Measurements from ENCODE around the gene CXXC5. TPM values are rescaled to one million over a fixed set of nuclear protein-coding genes. Genes with fewer than 3 reads are reported as not detected.

The CXXC5 gene
- total RNA-seq, 1 donor from 2014 or later, result 75.7 TPM

- ATAC-seq (peak; percentile 7), DNase-seq (peak; percentile 70)
- intact Hi-C loops (cut with micrococcal nuclease), result no loop called here
Observed at GRCh38 chr5:139671096-139671841, 23.1 kb downstream of the CXXC5 start.

DNA sequence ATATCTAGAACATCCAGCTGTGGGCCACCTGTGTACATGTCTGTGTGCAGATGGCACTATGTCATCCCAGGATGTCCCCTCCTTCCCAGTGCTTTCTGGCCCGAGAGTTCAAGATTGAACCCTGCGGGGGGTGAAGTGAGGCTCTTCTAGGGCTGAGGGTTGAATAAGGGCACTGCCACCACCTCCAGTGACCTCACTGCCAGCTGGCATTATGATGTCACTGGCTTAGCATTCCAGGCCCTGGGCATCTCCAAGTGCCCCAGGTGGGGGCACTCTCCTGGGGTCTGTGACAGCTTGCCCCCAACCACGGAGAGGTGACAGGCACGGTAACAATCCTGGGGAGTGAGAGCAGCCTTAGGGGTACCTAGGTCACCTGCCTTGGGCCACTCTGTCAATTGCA is 27.1 kb downstream of the CXXC5 start:
- intact Hi-C loops (cut with micrococcal nuclease), result no loop called here
- ATAC-seq (no peak), DNase-seq (no peak)

DNA sequence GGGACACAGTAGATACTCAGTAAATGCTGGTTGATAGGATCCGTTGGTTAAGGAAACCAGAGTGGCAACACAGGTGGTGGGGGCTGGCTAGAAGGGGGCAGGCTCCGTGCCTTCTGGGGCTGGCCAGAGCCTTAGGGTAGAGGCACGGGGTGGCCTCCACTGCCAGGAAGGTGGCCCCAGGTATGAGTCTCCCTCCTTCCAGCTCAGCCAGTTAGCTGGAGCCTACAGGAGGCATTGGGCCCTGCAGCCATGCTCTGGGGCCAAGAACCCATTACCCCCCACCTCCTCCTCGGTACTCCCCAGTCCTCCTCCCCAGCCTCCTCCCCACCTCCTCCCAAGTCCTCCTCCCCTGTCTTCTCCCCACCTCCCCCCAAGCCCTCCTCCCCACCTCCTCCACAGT is 27.7 kb downstream of the CXXC5 start:
- no peak for DNase-seq
- no peak for ATAC-seq
- intact Hi-C loops (cut with micrococcal nuclease), result no loop called here

DNA sequence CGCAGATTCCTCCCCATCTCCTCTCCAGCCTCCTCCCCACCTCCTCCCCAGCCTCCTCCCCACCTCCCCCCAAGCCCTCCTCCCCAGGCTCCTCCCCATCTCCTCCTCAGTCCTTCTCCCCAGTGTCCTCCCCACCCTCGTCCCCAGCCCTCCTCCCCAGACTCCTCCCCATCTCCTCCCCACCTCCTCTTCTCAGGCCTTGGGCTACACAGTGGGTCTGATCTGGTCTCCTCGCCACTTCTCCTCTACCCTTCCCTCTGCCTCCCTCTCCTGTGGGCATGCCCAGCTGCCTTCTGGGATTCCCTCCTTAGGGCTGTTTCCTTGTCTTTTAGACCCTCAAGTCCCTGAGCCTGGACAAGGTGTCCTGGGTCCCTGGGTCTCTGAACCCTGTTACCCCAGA is 28.3 kb downstream of the CXXC5 start:
- no peak for DNase-seq
- no peak for ATAC-seq
- intact Hi-C loops (cut with micrococcal nuclease), result no loop called here

- DNase-seq (peak; percentile 56), ATAC-seq (peak; percentile 62)
- intact Hi-C loops (cut with micrococcal nuclease), result no loop called here
Observed at GRCh38 chr5:139676951-139677735, 29.0 kb downstream of the CXXC5 start.

DNA sequence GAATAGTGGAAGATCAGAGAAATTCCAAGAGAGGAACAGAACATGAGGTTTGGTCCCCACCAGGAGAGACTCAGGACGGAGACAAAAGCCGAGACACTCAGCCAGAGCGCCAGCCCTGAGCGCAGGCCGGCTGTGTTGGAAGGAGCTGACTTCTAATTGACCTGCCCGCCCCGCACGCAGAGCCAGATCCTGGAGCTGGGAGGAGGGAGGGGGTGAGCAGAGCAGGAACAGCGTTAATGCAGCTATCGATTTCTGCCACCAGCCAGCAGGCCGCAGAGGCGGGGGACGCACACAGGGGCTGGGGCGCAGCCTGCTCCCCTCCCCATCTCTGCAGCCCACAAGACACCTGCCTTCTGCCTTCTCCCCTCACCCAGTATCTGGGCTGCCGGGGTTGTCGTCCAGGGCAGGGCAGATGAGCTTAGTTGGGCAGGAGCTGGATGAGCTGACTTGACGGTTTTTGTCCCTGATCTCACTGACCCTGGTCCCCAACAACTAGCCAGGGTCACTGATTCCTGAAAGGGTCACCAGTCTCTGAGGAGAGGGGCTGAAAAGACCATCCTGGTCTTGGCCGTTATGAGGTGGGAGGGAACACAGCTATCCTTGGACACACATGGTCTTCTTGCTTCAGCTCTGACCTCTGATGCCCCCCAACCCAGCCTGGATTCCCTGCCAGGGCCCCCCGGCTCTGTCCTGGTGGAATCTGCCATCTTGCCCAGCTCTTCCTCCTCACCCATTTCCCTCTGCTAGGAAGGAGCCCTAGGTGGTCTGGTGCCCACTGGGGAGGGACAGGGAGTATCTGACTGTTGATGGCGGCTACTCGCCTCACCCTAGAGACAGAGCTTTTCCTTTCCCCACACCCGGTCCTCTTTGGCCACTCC is 29.8 kb downstream of the CXXC5 start:
- peak; percentile 76 for DNase-seq
- peak; percentile 83 for ATAC-seq
- intact Hi-C loops (cut with micrococcal nuclease), result no loop called here

GRCh38 chr5:139678751-139679750 is 30.9 kb downstream of the CXXC5 start:
- ATAC-seq, result peak; percentile 22
- peak; percentile 41 for DNase-seq
- intact Hi-C loops (cut with micrococcal nuclease), result no loop called here

- ATAC-seq (no peak), DNase-seq (no peak)
- intact Hi-C loops (cut with micrococcal nuclease), result no loop called here
Observed at GRCh38 chr5:139680368-139681111, 32.4 kb downstream of the CXXC5 start.

- ATAC-seq (no peak), DNase-seq (no peak)
- intact Hi-C loops (cut with micrococcal nuclease), result no loop called here
Observed at GRCh38 chr5:139681112-139681458, 32.9 kb downstream of the CXXC5 start.

DNA sequence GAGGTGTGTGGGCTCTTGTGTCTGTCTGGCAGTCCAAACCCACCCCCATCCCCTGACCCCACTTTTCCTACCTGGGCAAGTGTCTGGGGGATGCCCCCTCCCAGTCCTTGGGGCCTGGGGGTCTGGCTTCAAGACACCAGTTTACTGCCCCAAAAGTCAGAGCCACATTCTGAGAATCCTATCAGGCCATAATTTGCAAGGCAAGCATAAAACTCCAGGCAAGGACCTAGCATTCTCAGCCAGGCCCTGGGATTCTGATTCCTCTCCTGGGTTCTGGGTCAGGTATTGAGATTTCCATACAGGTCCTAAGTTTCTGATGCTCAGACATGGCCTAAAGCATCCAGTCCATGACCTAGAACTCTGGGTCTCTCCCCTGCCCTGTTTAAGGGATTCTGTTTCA is 33.3 kb downstream of the CXXC5 start:
- no peak for DNase-seq
- no peak for ATAC-seq
- intact Hi-C loops (cut with micrococcal nuclease), result no loop called here

DNA sequence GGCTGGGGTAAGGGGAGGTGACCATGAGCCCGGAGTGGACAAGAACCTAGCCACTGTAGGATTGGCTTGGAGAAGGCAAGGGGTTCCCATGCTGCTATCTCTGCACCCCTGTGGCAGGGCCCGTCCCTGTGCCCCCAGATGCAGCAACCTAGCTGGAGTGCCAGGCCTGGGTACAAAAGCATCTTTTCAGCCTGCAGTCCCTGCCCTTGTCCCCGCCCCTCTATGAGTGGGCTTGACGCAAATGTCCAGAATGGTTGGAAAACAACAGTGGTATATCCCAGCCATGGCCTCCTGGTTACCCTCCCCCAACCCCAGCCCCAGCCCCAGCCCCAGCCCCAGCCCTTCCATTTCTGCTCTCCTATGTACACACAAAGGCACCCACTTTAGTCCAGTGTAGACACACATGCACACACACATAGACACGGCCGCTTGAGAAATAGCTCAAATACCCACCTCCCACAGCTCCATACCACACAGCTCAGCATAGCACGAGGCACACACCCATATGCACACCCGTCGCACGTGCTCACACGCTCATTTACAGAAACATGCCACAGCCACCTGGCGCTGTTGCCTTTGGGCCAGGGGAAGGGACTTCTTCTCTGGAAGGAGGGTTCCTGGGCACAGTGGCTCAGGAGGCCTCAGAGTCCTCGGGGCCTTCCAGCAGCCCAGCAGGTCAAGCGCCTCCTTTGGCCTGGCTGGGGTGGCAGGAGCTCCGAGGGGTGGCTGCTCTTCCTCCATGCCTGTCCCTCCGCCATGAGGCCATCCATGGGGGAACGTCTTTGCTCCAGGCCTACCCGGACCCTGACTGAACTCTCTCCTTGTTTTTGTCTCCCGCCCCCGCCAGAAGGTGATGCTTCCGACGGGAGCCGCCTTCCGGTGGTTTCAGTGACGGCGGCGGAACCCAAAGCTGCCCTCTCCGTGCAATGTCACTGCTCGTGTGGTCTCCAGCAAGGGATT is 34.1 kb downstream of the CXXC5 start:
- ATAC-seq, result no peak
- DNase-seq, result no peak
- intact Hi-C loops (cut with micrococcal nuclease), result no loop called here

GRCh38 chr5:139683295-139684271 is 35.4 kb downstream of the CXXC5 start:
- ATAC-seq (no peak), DNase-seq (no peak)
- intact Hi-C loops (cut with micrococcal nuclease), result no loop called here

- ATAC-seq, result no peak
- no peak for DNase-seq
- intact Hi-C loops (cut with micrococcal nuclease), result no loop called here
Observed at GRCh38 chr5:139684350-139684880, 36.3 kb downstream of the CXXC5 start.

DNA sequence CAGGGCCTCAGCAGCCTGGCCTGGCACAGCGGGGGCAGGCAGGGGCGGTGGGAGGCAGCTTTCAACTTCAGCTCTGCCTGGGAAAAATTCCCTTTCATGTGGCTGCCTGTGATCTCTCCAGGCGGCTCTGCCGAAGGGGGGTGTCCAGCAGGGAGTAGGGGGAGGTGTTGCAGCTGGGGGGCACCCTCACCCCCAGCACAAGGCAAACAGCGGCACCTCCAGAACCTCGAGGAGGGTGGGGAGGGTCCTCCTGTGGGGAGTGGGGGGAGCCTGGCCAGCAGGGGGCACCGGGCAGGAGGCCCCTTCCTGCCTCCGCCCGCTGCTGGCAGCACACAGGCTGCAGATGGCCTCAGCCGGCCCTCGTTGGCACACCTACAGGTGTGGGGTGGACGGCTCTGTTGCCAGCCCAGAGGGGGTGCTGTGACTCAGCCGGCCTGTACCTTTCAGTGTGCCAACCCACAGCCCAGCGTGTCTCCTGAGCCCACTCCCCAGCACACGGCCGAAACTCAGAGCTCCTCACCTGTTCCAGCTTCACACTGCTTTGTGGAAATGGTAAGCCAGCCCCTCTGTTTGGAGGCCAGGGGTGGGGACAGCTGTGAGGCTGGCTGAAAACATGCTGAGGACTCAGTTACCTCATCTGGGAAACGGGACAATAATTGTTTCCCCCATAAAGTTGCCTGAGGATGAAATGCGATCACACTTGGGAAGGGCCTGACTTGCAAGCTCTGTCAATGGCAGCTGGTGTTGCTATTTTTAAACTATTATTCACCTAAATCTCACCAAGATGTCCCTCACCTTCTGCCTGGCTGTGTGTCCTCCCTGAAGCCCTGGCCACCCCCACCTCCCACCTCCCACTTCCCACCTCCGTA is 37.0 kb downstream of the CXXC5 start:
- ATAC-seq, result peak; percentile 69
- intact Hi-C loops (cut with micrococcal nuclease), result loop anchor here (5.0 kb wide), 1 partner anchor 48 kb away; no protein-coding TSS in a partner anchor
- peak; percentile 75 for DNase-seq
